Stimulated activated CD4-positive, alpha-beta T cell treated with anti-CD3 and anti-CD28 coated beads, TNF-alpha, amount 100 ng/mL, for 24 hours (primary cell): ENCODE measurements around the gene PCDHGA4.
A peak's percentile ranks its signal among the peaks of the same experiment; 100 is the strongest.
"Not testable (repeated sequence)": the region's sequence is repeated elsewhere in the genome, so short reads cannot be mapped to it uniquely, and the experiment has no call there.

Experiments used
- DNase-seq, 3 experiments: peaks; one replicate each; pipeline ENCODE4 v3.0.0-alpha.2; 2020; ENCODE audit warnings: low read depth in 3 of 3

PCDHGA4 gene

DNA sequence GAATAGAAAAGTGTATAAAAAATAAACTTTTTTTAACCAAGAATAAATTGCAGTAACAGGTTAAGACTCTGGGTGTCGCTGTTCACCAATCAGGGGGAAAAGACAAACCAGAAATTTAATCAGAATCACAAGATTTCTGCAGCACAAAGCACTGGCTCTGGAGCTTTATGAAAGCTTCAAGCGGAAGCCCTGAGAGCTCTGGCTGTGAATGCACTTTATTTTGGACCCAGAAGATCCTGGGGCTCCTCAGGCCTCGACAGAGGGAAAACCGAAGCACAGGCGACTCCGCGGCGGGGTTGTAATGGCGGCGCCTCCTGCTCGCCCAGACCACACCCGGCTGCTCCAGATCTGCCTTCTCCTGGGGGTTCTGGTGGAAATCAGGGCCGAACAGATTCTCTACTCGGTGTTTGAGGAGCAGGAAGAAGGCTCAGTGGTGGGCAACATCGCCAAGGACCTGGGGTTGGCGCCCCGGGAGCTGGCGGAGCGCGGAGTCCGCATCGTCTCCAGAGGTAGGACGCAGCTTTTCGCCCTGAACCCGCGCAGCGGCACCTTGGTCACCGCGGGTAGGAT, at the start of gene PCDHGA4:
Gene PCDHGA4 (plus strand): TSS at position 122 of the 570 bp plus-strand sequence. CDS start 87 bp downstream, at position 209.
- no peak for DNase-seq

- no peak for DNase-seq
Measured at GRCh38 chr5:141306630-141307029, 48.2 kb upstream of the PCDHGA4 start.

DNA sequence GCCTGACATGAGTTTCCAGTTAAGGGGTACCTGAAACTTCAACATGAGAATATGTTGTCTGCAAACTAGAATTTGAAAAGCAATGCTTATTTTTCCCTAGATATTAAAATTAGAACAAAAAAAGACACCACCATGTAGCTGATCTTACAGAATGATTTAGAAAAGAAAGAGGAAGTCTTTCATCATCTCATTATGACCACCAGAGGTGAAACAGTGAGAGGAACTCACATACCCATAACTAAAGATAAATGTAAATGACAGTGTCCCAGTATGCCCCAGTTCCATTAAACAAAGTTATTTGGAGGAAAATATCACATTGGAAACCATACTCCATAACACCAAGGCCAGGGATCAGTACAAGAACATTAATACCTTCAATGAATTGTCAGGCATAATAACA, 41.1 kb upstream of the PCDHGA4 start:
- DNase-seq, result no peak

- DNase-seq, result not testable (repeated sequence)
Measured at GRCh38 chr5:141316963-141317362, 37.9 kb upstream of the PCDHGA4 start.

DNA sequence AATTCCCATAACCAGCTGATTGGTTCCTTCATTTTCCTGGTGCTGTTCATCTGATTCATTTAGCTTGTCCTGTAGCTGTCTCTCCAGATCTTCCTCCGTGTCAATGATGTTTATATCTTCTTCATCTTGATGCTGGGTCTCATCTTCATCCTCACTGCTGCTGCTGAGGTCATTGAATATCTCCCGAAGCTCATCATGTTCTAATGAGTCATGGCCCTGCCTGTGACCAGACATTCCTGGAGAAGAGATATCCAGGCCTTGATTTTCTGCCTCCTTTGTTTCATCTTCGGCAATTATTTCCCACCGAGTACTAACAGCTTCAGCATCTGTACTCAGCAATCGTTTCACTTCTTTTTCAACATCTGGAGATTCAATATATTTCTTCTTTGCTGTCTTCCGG, 35.6 kb upstream of the PCDHGA4 start:
- DNase-seq, result no peak

DNA sequence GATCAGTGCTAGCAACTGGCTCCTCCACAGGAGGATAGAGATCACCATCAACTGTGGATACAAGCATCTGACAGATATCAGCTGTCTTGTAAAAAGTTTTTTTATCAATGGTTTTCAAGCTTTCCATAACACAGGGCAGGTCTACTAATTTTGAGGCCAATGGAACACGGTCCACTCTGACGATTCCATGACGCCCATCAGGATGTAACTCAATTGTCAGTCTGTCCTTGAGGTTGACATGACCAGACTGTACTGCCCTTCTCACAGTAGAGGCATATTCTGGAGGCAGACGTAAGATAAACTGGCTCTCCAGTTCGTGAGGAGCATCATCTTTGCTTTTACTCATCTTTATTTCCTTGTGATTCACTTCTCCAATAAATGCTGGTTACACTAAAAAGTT, 35.1 kb upstream of the PCDHGA4 start:
- DNase-seq, result no peak

DNA sequence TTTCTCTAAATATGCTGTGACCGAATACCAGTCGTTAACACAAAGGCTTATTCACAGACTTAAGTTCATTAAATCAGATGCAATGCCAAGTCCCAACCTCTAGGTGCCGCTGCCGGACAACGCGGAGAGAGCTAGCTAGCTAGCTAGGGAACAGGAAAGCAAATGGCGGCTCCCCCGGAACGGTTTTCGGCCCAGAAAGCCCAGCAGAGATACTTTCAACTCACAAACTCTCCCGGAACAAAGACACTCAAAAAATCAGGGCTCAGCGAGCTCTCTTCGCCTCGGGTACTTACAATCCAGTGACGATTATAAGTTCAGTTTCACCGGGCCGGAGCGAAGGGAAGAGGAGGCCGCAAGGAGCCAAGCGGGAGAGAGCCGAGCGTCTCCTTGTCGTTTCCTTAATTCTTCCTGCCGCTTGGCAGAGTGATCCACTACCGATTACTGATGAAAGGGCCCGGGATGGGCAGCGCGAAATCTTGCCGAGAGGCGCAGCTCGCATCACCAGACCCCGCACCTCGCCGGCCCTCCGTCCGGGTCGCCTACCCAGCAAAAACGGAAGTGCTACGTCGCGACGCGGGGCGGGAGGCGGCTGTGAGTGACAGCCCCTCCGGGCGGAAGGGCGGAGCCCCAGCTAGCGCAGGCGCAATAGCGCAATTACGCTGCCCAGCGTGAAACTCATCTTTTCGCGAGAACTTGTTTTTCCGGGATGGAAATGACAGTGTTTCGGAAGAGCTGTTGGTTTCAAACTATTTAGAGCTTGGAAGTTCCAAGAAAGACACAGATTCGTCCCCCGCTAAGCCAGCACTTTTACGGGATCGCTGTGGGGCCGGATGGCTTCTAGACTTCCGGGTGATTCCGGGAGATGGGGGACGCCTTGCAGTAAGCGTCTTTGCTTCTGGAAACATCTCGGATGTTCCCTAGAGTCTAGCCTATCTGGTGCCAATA, 34.3 kb upstream of the PCDHGA4 start, which contains the start of gene TAF7:
Gene TAF7 (minus strand): TSS at position 560 of the 945 bp plus-strand sequence. CDS start 740 bp downstream, outside the sequence.
- peak; percentile 85 to 90 (median 86) for DNase-seq

GRCh38 chr5:141322261-141322660, 32.6 kb upstream of the PCDHGA4 start:
- no peak for DNase-seq

DNA sequence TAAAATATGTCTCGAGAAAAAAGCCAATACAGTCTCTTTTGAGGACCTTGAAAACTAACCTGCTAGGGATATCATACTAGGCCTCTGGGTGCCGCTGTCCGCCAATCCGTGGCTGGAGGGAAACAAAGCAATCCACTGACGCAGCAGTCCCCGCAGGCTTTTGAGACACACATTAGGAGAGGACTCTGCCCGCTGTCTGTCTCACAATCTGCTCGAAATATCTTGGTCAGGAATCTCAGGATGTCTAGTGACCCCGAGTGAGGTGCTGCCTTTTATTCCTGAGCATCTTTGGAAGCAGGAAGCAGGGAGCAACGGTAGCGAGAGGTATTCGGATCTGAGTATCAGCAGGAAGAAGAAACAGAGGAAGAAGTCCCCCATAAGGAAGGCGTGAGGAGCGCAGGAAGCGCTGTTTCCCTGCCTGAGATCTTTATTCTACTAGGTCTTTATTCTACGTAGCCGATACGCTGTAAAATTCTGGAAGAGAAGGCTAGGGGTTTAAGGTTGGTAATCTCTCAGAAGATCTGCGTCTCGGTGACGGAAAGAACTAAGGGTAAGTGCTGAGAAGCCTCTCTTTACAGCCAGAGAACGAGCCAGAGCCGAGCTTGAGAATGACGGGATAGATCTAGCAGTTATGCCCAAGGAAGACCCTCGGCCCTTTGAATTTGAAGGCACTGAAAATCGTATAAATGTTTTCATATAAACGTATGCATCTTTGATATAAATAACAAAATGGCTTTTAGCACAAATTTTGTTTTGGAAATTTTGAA, 28.6 kb upstream of the PCDHGA4 start:
- DNase-seq, result peak; percentile 28 to 63 (median 43)

DNA sequence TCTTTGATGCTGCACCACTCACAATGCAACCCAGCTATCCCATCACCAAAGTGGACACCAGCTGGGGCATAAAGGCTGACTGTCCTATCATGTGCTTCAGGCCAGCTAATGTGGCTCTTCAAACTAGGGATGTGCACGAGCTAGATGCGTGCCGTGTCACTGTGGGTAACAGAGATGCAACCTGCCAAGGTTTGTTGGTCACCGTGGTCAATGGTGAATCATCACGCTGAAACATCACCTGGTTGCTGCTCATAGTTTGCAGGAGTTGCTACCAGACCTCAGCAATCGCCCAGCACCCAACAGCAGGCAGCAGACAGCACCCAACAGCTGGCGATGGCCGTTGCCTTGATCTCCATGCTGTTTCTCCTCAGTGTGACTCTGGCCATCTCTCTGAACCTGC, 26.6 kb upstream of the PCDHGA4 start:
- DNase-seq, result no peak

DNA sequence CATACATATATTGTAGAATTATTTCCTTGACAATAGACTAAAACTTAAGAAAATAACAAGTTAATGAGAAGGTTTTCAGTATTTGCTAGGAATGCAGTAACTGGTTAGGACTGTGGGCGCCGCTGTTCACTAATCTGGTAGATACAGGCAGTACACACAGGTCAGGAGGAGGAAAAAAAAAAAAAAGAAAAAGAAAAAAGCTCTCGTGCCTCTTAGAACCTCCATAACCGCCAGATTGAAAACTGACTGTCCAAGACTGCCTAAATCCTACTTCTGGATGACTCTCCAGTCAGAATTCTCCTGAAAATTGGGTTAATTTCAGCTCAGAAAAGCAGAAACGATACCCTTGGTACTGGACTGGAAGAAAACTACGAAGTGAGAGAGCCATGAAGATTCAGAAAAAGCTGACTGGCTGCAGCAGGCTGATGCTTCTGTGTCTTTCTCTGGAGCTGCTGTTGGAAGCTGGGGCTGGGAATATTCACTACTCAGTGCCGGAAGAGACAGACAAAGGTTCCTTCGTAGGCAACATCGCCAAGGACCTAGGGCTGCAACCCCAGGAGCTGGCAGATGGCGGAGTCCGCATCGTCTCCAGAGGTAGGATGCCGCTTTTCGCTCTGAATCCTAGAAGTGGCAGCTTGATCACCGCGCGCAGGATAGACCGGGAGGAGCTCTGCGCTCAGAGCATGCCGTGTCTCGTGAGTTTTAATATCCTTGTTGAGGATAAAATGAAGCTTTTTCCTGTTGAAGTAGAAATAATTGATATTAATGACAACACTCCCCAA, 24.3 kb upstream of the PCDHGA4 start, which contains the start of gene PCDHGA1:
Gene PCDHGA1 (plus strand): TSS at position 216 of the 782 bp plus-strand sequence.
- no peak for DNase-seq

DNA sequence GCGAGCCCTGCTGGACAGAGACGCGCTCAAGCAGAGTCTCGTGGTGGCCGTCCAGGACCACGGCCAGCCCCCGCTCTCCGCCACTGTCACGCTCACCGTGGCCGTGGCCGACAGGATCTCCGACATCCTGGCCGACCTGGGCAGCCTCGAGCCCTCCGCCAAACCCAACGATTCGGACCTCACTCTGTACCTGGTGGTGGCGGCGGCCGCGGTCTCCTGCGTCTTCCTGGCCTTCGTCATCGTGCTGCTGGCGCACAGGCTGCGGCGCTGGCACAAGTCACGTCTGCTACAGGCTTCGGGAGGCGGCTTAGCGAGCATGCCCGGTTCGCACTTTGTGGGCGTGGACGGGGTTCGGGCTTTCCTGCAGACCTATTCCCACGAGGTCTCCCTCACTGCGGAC, 22.2 kb upstream of the PCDHGA4 start:
- DNase-seq, result not testable (repeated sequence)

DNA sequence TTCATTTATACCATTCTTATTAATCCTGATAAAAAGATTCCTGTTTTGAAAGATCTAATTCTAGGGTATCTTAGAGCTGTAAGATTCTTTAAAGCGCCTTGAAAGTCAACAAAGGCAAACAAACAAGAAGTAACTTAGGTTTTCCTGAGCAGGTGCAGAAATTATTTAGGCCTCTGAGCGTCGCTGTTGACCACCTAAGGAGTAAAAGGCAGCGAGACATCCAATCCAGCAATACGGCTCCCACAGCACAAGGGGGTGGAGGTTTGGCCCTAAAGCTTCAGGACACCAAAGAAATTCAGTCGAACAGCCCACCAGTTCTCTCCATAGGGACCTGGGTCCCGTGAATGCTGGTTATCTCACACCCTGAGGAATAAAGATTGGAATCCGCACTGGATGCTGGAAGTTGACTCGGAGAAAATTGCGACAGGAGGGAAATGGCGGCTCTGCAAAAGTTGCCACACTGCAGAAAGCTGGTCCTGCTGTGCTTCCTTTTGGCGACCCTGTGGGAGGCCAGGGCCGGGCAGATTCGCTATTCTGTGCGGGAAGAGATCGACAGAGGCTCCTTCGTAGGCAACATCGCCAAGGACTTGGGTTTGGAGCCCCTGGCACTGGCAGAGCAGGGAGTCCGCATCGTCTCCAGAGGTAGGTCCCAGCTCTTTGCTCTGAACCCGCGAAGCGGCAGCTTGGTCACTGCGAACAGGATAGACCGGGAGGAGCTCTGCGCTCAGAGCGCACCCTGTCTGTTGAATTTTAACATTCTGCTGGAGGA, 16.1 kb upstream of the PCDHGA4 start, which contains the start of gene PCDHGA2:
Gene PCDHGA2 (plus strand): TSS at position 223 of the 769 bp plus-strand sequence.
- no peak for DNase-seq

DNA sequence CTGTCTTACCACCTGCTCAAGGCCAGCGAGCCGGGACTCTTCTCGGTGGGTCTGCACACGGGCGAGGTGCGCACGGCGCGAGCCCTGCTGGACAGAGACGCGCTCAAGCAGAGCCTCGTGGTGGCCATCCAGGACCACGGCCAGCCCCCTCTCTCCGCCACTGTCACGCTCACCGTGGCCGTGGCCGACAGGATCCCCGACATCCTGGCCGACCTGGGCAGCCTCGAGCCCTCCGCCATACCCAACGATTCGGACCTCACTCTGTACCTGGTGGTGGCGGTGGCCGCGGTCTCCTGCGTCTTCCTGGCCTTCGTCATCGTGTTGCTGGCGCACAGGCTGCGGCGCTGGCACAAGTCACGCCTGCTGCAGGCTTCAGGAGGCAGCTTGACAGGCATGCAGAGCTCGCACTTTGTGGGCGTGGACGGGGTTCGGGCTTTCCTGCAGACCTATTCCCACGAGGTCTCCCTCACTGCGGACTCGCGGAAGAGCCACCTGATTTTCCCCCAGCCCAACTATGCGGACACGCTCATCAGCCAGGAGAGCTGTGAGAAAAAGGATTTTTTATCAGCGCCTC, 14.0 kb upstream of the PCDHGA4 start:
- DNase-seq, result not testable (repeated sequence)

DNA sequence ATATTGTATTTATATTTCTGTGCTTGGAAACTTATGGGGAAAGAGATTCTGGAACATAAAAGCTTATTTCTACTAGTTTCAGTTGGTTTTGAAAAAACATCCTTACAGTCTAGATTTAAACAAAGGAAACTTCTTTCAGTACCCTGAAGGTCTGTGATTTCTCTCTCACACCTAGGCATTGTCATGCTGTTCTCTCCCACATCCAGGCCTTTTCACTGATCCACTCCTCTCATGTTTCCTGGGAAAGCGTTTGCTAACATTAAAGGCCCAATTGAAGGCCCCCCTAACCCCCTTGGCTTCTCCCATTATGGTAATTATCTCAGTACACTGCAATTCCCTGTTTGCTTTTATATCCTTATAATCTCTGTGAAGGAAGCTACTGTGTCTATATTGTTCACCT, 12.0 kb upstream of the PCDHGA4 start:
- DNase-seq, result no peak

GRCh38 chr5:141343242-141343952, 11.4 kb upstream of the PCDHGA4 start, which contains the start of gene PCDHGA3:
Gene PCDHGA3 (plus strand): TSS chr5:141343829. CDS start chr5:141344034, 205 bp downstream.
- DNase-seq, result no peak

- DNase-seq, result no peak
Measured at GRCh38 chr5:141343953-141344463, 10.8 kb upstream of the PCDHGA4 start.

DNA sequence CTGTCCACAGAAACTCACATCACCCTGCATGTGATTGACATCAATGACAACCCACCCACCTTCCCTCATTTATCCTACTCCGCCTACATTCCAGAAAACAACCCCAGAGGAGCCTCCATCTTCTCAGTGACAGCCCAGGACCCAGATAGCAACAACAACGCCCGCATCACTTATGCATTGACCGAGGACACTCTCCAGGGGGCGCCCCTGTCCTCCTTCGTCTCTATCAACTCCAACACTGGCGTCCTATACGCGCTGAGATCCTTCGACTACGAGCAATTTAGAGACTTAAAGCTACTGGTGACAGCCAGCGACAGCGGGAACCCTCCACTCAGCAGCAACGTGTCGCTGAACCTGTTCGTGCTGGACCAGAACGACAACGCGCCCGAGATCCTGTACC, 9.5 kb upstream of the PCDHGA4 start:
- no peak for DNase-seq

- not testable (repeated sequence) for DNase-seq
Measured at GRCh38 chr5:141346017-141346416, 8.8 kb upstream of the PCDHGA4 start.
